Hematopoietic multipotent progenitor cell treated with erythropoietin and hydrocortisone succinate and interleukin-3 and kit ligand, for 8 days (in vitro differentiated cells): ENCODE data around the gene PSORS1C1.
A peak's percentile ranks its signal among the peaks of the same experiment; 100 is the strongest.

Experiments
- DNase-seq: peaks from one replicate; pipeline ENCODE4 v3.0.0-alpha.2; 2015

Gene PSORS1C1

GRCh38 chr6:31128093-31128676, 13.6 kb downstream of the PSORS1C1 start:
- DNase-seq: peak; percentile 60

DNA sequence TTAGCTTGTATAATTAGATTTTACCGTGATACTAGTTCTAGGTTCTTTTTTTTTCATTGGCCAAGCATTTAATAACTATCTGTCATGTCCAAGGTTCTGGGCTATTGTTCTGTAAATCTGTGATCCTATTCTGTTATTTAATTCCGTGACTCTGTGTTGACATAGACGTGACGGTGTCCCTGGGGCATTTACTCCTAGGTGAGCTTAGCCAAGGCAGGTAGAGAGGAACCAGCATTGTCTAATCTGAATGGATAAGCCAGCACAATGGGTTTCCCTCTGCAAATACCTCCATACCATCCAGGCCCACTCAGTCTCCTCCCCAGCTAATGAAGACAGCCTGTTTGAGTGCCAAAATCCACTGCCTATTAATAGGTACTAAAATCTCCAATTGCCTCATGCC, 14.5 kb downstream of the PSORS1C1 start:
- no peak for DNase-seq

DNA sequence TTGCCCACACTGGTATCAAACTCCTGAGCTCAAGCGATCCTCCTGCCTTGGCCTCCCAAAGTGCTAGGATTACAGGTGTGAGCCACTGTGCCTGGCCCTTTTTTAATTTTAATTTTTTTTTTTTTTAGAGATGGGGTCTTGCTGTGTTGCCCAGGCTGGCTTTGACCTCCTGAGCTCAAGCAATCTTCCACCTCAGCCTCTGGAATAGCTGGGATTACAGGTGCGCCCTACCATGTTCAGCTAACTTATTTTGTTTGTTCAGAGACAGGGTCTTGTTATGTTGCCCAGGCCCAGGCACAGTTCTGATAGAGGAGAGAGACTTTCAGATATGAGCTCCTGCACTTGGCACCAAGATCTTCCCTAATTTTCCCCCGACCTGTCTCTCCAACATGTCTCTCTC, 16.2 kb downstream of the PSORS1C1 start:
- DNase-seq: no peak

- DNase-seq: no peak
Observed at GRCh38 chr6:31131595-31131994, 17.0 kb downstream of the PSORS1C1 start.

GRCh38 chr6:31132806-31133205, 18.2 kb downstream of the PSORS1C1 start:
- DNase-seq: no peak

- DNase-seq: no peak
Observed at GRCh38 chr6:31135710-31136109, 21.1 kb downstream of the PSORS1C1 start.

GRCh38 chr6:31138982-31139381, 24.4 kb downstream of the PSORS1C1 start, which contains the start of gene PSORS1C2:
Gene PSORS1C2 (minus strand): TSS chr6:31139066. CDS start chr6:31139026, 40 bp downstream.
- DNase-seq: no peak

DNA sequence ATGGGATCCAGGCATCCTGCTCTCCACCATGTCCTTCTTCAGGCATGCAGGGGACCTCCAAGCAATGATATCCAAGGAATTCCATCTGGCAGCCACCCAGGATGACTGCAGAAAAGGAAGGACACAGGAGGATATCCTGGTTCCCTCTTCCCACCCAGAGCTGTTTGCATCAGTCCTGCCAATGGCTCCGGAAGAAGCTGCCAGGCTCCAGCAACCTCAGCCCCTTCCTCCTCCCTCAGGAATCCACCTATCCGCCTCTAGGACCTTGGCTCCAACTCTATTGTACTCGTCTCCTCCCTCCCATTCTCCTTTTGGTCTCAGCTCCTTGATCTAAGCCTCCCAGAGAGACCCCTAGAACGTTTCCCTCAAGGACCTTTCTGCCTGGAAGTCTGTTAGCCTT, 25.0 kb downstream of the PSORS1C1 start:
- DNase-seq: no peak

DNA sequence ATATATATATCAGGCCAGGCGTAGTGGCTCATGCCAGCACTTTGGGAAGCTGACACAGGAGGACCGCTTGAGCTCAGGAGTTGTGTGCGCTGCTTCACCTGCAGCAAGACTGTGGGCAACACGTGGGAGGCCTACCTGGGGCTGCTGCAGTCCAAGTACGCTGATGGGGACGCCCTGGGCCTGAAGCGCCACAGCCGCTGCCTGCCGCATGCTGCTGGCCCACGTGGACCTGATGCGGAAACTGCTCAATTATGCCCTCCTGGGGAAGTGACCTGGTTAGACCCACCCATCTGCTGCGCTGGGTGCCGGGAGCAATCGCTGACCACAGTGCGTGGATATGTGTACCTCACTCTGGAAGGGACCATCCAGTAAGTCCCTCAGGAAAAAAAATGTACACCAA, 26.0 kb downstream of the PSORS1C1 start:
- no peak for DNase-seq

- no peak for DNase-seq
Observed at GRCh38 chr6:31142361-31142761, 27.8 kb downstream of the PSORS1C1 start.

- DNase-seq: no peak
Observed at GRCh38 chr6:31143148-31143547, 28.5 kb downstream of the PSORS1C1 start.

- no peak for DNase-seq
Observed at GRCh38 chr6:31144296-31144969, 29.8 kb downstream of the PSORS1C1 start.

- DNase-seq: no peak
Observed at GRCh38 chr6:31144970-31145340, 30.4 kb downstream of the PSORS1C1 start.

DNA sequence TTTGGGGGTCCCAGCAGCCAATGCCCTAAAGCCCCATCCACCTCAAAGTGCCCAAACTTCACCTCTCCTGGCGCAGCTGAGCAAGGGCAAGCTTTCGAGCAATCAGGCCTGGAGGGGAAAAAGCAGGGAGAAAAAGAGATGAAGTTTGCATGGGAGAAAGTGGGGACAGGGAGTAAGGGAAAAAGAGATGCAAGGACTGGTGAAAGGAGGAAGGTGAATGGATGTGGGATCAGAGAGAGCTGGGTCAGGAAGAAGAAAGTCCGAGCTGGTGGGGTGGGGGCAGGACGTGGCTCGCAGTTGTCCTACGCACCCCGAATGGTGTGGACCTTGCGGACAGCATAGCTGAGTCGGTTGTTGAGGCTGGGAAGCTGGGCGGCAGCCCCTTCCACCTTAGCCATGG, 30.8 kb downstream of the PSORS1C1 start:
- no peak for DNase-seq

GRCh38 chr6:31149827-31150447, 35.3 kb downstream of the PSORS1C1 start:
- DNase-seq: no peak

GRCh38 chr6:31152781-31153180, 38.2 kb downstream of the PSORS1C1 start:
- DNase-seq: no peak

GRCh38 chr6:31154436-31154835, 39.8 kb downstream of the PSORS1C1 start:
- DNase-seq: no peak

DNA sequence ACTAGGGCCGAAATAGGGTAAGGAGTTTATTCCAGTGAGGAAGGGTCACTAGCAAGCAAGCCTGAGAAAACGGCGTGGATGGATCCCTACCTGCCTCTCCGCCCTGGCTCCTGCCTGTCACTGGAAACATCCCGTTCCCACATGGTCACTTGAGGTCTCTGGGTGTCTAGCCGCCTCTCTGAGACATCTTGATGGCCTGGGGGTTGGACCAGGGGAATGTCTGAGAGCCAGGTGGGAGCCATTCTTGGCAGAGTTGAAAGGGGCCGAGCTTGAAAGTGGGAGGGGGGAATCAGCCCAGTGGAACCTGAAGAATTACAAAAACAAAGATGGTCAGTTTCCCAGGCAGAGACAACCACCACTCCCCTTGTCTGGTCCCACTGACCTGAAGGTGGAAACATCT, 42.0 kb downstream of the PSORS1C1 start:
- DNase-seq: no peak

- DNase-seq: peak; percentile 1
Observed at GRCh38 chr6:31157513-31158139, 43.0 kb downstream of the PSORS1C1 start, which contains the start of gene CCHCR1. Gene CCHCR1 (minus strand): TSS chr6:31157802. CDS start chr6:31157600, 202 bp downstream.

DNA sequence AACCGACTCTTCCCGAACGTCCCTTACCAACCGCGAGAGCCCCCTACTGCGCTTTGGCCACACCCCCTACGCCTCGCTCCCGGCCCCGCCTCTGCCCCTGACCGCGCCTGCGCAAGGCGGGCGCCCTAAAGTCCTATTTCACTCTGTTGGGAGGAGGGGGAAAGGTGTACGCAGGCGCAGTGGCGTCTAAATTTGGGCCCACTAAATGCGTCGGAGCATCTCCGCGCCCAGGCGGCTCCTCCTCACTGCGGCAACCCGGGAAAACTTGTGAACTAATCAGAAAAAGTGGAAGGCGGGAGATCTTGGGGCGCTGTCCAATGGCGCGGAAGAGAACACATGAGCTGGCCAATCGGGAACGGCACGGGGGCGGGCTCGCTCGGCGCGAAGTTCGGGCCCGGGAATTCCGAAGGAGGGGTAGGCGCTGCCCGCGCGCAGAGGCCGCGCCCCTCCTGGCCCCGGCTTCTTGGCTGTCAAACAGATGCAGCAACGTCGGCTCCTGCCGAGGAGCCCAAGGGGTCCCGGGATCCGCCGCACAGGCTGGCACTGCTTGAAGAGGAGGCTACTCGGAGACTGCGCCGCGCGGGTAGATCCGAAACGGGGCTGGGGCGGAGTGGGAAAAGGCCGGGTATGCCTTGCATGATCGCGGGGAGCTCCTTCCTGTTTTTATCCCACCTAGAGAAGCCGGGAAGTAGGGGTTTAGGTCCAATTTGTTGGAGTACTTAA, 43.7 kb downstream of the PSORS1C1 start, which contains the start of gene TCF19:
Gene TCF19, plus strand, starts transcription at position 450 of the 723 bp plus-strand sequence. CDS start 881 bp downstream, outside the sequence.
- peak; percentile 99 for DNase-seq

DNA sequence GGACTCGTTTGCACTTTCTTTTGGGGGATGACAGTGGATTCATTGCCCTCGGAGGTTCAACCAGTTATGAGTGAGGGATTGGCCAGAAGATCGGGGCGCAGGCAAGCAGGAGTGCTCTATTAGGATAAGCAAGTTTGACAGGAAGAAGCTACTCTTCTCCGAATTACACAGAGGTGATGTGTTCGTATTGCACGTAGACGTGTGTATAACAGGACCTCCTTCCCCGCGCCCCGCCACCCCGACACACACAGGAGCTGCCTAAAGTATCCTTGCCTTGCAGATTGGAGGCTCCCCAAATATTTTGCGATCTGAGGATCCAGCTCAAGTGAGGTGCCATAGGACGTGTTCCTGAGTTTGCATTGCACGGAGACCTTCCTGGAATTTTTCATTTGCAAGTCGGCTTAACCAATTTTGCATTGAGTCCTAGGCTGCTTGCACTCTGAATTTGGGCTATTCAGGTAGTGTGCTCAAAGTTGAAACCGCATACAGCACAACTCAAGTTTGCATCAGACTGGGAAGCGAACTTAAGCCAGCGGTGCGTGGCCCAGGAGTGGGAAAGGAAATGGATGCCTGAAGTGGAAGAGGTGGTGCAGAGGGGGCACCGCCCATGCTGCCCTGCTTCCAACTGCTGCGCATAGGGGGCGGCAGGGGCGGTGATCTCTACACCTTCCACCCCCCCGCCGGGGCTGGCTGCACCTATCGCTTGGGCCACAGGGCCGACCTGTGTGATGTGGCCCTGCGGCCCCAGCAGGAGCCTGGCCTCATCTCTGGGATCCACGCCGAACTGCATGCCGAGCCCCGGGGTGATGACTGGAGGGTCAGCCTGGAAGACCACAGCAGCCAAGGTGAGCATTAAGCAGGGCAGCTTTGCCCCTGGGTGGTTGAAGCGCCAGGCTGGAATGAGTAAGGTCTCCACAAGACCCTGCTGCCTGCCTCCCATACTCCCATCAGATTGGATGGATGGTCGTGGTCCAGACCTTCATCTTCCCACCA, 44.6 kb downstream of the PSORS1C1 start:
- peak; percentile 53 for DNase-seq
